Mucosa of stomach (tissue), 1 donor: Measurements from ENCODE around the gene UBAC1.

Experiments
- H3K27me3 ChIP-seq: one replicate; pipeline ENCODE4 v1.7.0; 2013; ENCODE audit warnings: mild to moderate bottlenecking, low read length; ENCODE audit not compliant: control insufficient read depth, insufficient read depth
- H3K36me3 ChIP-seq: one replicate; pipeline ENCODE4 v1.7.0; 2013; ENCODE audit warnings: low read length; ENCODE audit not compliant: control insufficient read depth, insufficient read depth
- H3K4me1 ChIP-seq: one replicate; pipeline ENCODE4 v1.7.0; 2013; ENCODE audit warnings: mild to moderate bottlenecking, low read length; ENCODE audit not compliant: control insufficient read depth, insufficient read depth
- H3K4me3 ChIP-seq: one replicate; pipeline ENCODE4 v1.7.0; 2013; ENCODE audit warnings: low read length
- H3K9ac ChIP-seq: one replicate; pipeline ENCODE4 v1.7.0; 2013; ENCODE audit warnings: mild to moderate bottlenecking, low read length, moderate library complexity
- H3K9me3 ChIP-seq: one replicate; pipeline ENCODE4 v1.7.0; 2013; ENCODE audit warnings: mild to moderate bottlenecking, low read length, moderate library complexity; ENCODE audit not compliant: control insufficient read depth
- donor health status: Pancreatic carcinoma.

Gene UBAC1

GRCh38 chr9:135991771-135992170 is 30.6 kb upstream of the UBAC1 start:
- H3K27me3 ChIP-seq: peaks cover 11% of the 10 kb centered on the region
- no peak overlapping the region for H3K4me3 ChIP-seq
- no peaks in the 10 kb centered on the region for H3K36me3 ChIP-seq
- H3K4me1 ChIP-seq: peaks cover 33% of the 10 kb centered on the region
- peak overlapping the region; percentile 65 for H3K9ac ChIP-seq
- H3K9me3 ChIP-seq: no peaks in the 10 kb centered on the region

- H3K9ac ChIP-seq: no peak overlapping the region
Measured at GRCh38 chr9:135990468-135991429, 29.6 kb upstream of the UBAC1 start.

GRCh38 chr9:135989722-135990467 is 28.7 kb upstream of the UBAC1 start:
- peaks cover 12% of the 10 kb centered on the region for H3K27me3 ChIP-seq
- H3K9me3 ChIP-seq: no peaks in the 10 kb centered on the region
- H3K4me3 ChIP-seq: no peak overlapping the region
- no peaks in the 10 kb centered on the region for H3K36me3 ChIP-seq
- H3K9ac ChIP-seq: no peak overlapping the region
- peaks cover 33% of the 10 kb centered on the region for H3K4me1 ChIP-seq

More at GRCh38 chr9:135990468-135991429, 29.6 kb upstream of the UBAC1 start:
- H3K4me3 ChIP-seq: no peak overlapping the region
- peaks cover 33% of the 10 kb centered on the region for H3K4me1 ChIP-seq
- peaks cover 11% of the 10 kb centered on the region for H3K27me3 ChIP-seq
- no peaks in the 10 kb centered on the region for H3K9me3 ChIP-seq
- no peaks in the 10 kb centered on the region for H3K36me3 ChIP-seq

- H3K9me3 ChIP-seq: no peaks in the 10 kb centered on the region
- no peak overlapping the region for H3K9ac ChIP-seq
- H3K27me3 ChIP-seq: peaks cover 18% of the 10 kb centered on the region
- no peaks in the 10 kb centered on the region for H3K36me3 ChIP-seq
- H3K4me1 ChIP-seq: peaks cover 33% of the 10 kb centered on the region
- H3K4me3 ChIP-seq: no peak overlapping the region
Measured at GRCh38 chr9:135989157-135989556, 28.0 kb upstream of the UBAC1 start.

- H3K36me3 ChIP-seq: no peaks in the 10 kb centered on the region
- peaks cover 18% of the 10 kb centered on the region for H3K27me3 ChIP-seq
- no peaks in the 10 kb centered on the region for H3K9me3 ChIP-seq
- peaks cover 32% of the 10 kb centered on the region for H3K4me1 ChIP-seq
- no peak overlapping the region for H3K9ac ChIP-seq
- no peak overlapping the region for H3K4me3 ChIP-seq
Measured at GRCh38 chr9:135988493-135988892, 27.3 kb upstream of the UBAC1 start.

- H3K9ac ChIP-seq: no peak overlapping the region
- peaks cover 18% of the 10 kb centered on the region for H3K27me3 ChIP-seq
- peaks cover 26% of the 10 kb centered on the region for H3K4me1 ChIP-seq
- H3K4me3 ChIP-seq: no peak overlapping the region
- no peaks in the 10 kb centered on the region for H3K36me3 ChIP-seq
- H3K9me3 ChIP-seq: no peaks in the 10 kb centered on the region
Measured at GRCh38 chr9:135987838-135988404, 26.7 kb upstream of the UBAC1 start.

GRCh38 chr9:135986605-135987004 is 25.4 kb upstream of the UBAC1 start:
- H3K9me3 ChIP-seq: no peaks in the 10 kb centered on the region
- H3K36me3 ChIP-seq: no peaks in the 10 kb centered on the region
- H3K27me3 ChIP-seq: peaks cover 18% of the 10 kb centered on the region
- H3K9ac ChIP-seq: no peak overlapping the region
- H3K4me1 ChIP-seq: peaks cover 13% of the 10 kb centered on the region
- no peak overlapping the region for H3K4me3 ChIP-seq

GRCh38 chr9:135985889-135986288 is 24.7 kb upstream of the UBAC1 start:
- Histone ChIP-seq H3K36me3 (no peaks in the 10 kb centered on the region), H3K4me3 (no peak overlapping the region), H3K27me3 (peaks cover 18% of the 10 kb centered on the region), H3K4me1 (peaks cover 7% of the 10 kb centered on the region), H3K9me3 (no peaks in the 10 kb centered on the region), H3K9ac (no peak overlapping the region)

- Histone ChIP-seq H3K4me3 (no peak overlapping the region), H3K9me3 (no peaks in the 10 kb centered on the region), H3K4me1 (peaks cover 5% of the 10 kb centered on the region), H3K36me3 (no peaks in the 10 kb centered on the region), H3K27me3 (peaks cover 22% of the 10 kb centered on the region), H3K9ac (no peak overlapping the region)
Measured at GRCh38 chr9:135985459-135985774, 24.2 kb upstream of the UBAC1 start.

GRCh38 chr9:135984072-135984710 is 23.0 kb upstream of the UBAC1 start:
- H3K4me3 ChIP-seq: no peak overlapping the region
- no peaks in the 10 kb centered on the region for H3K9me3 ChIP-seq
- peaks cover under 1% of the 10 kb centered on the region for H3K4me1 ChIP-seq
- H3K9ac ChIP-seq: no peak overlapping the region
- H3K27me3 ChIP-seq: peaks cover 15% of the 10 kb centered on the region
- H3K36me3 ChIP-seq: no peaks in the 10 kb centered on the region

GRCh38 chr9:135983208-135984071 is 22.3 kb upstream of the UBAC1 start:
- Histone ChIP-seq H3K4me1 (peaks cover 5% of the 10 kb centered on the region), H3K9me3 (no peaks in the 10 kb centered on the region), H3K9ac (no peak overlapping the region), H3K27me3 (peaks cover 13% of the 10 kb centered on the region), H3K36me3 (no peaks in the 10 kb centered on the region), H3K4me3 (no peak overlapping the region)
